MM.1S (cell line): ENCODE results near the gene HIGD2A.

Experiments
- DNase-seq: peaks from one replicate; pipeline ENCODE4 v3.0.0-alpha.2; 2015
- H2AFZ ChIP-seq: fragments of 300-600 bp; sonication (generic); 2 replicates; pipeline ENCODE4 v1.6.0; 2016; ENCODE audit warnings: antibody characterized with exemption, low read length
- H3F3A ChIP-seq: fragments of 300-600 bp; sonication (generic); 2 replicates; pipeline ENCODE4 v1.6.1; 2016; ENCODE audit warnings: mild to moderate bottlenecking, antibody characterized with exemption, low read length, moderate library complexity, mixed read lengths; ENCODE audit not compliant: insufficient read depth
- H3K27ac ChIP-seq: fragments of 300-600 bp; sonication (generic); 2 replicates; pipeline ENCODE4 v1.5.1; 2016; ENCODE audit warnings: mild to moderate bottlenecking, low read length
- H3K27me3 ChIP-seq: fragments of 300-600 bp; sonication (generic); replicated peaks from 2 replicates; pipeline ENCODE4 v1.6.0; 2016; ENCODE audit warnings: low read length; ENCODE audit not compliant: insufficient read depth
- H3K36me3 ChIP-seq: fragments of 300-600 bp; sonication (generic); replicated peaks from 2 replicates; pipeline ENCODE4 v1.6.1; 2016; ENCODE audit warnings: mild to moderate bottlenecking, low read length, mixed read lengths; ENCODE audit not compliant: insufficient read depth
- H3K4me1 ChIP-seq: fragments of 300-600 bp; sonication (generic); 2 replicates; pipeline ENCODE4 v1.6.1; 2016; ENCODE audit warnings: low read length, mixed read lengths
- H3K4me2 ChIP-seq: fragments of 300-600 bp; sonication (generic); 2 replicates; pipeline ENCODE4 v1.6.0; 2016; ENCODE audit warnings: low read depth, low read length
- H3K4me3 ChIP-seq: fragments of 300-600 bp; sonication (generic); 2 replicates; pipeline ENCODE4 v1.5.1; 2016; ENCODE audit warnings: low read length, mixed read lengths
- H3K79me2 ChIP-seq: fragments of 300-600 bp; sonication (generic); 2 replicates; pipeline ENCODE4 v1.6.1; 2016; ENCODE audit warnings: mixed run types, low read length, mixed read lengths
- H3K9ac ChIP-seq: fragments of 300-600 bp; sonication (generic); 2 replicates; pipeline ENCODE4 v1.6.1; 2016; ENCODE audit warnings: low read length, mixed read lengths
- H3K9me2 ChIP-seq: fragments of 300-600 bp; sonication (generic); replicated peaks from 2 replicates; pipeline ENCODE4 v1.6.1; 2016; ENCODE audit warnings: mild to moderate bottlenecking, low read length, mixed read lengths; ENCODE audit not compliant: insufficient read depth
- H3K9me3 ChIP-seq: fragments of 300-600 bp; sonication (generic); replicated peaks from 2 replicates; pipeline ENCODE4 v1.6.1; 2016; ENCODE audit warnings: mild to moderate bottlenecking, low read length, mixed read lengths; ENCODE audit not compliant: insufficient read depth
- H4K20me1 ChIP-seq: fragments of 300-600 bp; sonication (generic); 2 replicates; pipeline ENCODE4 v1.6.1; 2016; ENCODE audit warnings: mild to moderate bottlenecking, low read length, moderate library complexity, mixed read lengths; ENCODE audit not compliant: insufficient read depth
- CTCF ChIP-seq: fragments of 300-600 bp; sonication (generic); IDR thresholded peaks from 2 replicates; pipeline ENCODE4 v1.5.1; 2016; ENCODE audit warnings: antibody characterized with exemption, low read length, mixed read lengths
- EZH2 ChIP-seq: fragments of 300-600 bp; sonication (generic); optimal IDR thresholded peaks from 2 replicates; pipeline ENCODE3; 2017; ENCODE audit warnings: low read depth, mild to moderate bottlenecking, antibody characterized with exemption, low read length, mixed read lengths
- EZH2phosphoT487 ChIP-seq: fragments of 300-600 bp; sonication (generic); IDR thresholded peaks from 2 replicates; pipeline ENCODE4 v1.6.1; 2018; ENCODE audit warnings: antibody characterized with exemption, low read length

The HIGD2A gene

GRCh38 chr5:176432707-176433106, 44.2 kb downstream of the HIGD2A start:
- Histone ChIP-seq H3K27ac (no peak overlapping the region), H3K27me3 (peaks cover 19% of the 10 kb centered on the region; the same call in 1 of the 2 replicates), H3F3A (peaks cover 7% of the 10 kb centered on the region), H3K4me1 (peaks cover 10% of the 10 kb centered on the region), H4K20me1 (no peaks in the 10 kb centered on the region), H3K79me2 (no peaks in the 10 kb centered on the region), H3K36me3 (no peaks in the 10 kb centered on the region), H3K4me3 (no peak overlapping the region), H3K4me2 (no peak overlapping the region), H3K9me3 (no peaks in the 10 kb centered on the region), H2AFZ (no peak overlapping the region), H3K9me2 (no peaks in the 10 kb centered on the region), H3K9ac (no peak overlapping the region)
- DNase-seq: no peak
- TF ChIP-seq EZH2phosphoT487 (no peak), EZH2 (no peak), CTCF (no peak)

- no peaks in the 10 kb centered on the region for H4K20me1 ChIP-seq
- H3K9me2 ChIP-seq: no peaks in the 10 kb centered on the region
- peaks cover 10% of the 10 kb centered on the region; the same call in 1 of the 2 replicates for H3K27me3 ChIP-seq
- peaks cover 7% of the 10 kb centered on the region for H3F3A ChIP-seq
- H2AFZ ChIP-seq: 0 out of 2 replicates have a peak overlapping the region, but pooled peaks have one; percentile 3
- H3K36me3 ChIP-seq: no peaks in the 10 kb centered on the region
- no peaks in the 10 kb centered on the region for H3K79me2 ChIP-seq
- peak; percentile 68 for DNase-seq
- TF ChIP-seq EZH2phosphoT487 (no peak), EZH2 (no peak), CTCF (no peak)
- H3K4me2 ChIP-seq: peak overlapping the region; percentile 71
- H3K27ac ChIP-seq: peak overlapping the region; percentile 78; the same call in 1 of the 2 replicates
- H3K4me1 ChIP-seq: peaks cover 10% of the 10 kb centered on the region
- H3K9ac ChIP-seq: peak overlapping the region; percentile 36; the same call in 1 of the 2 replicates
- H3K4me3 ChIP-seq: peak overlapping the region; percentile 40
- no peaks in the 10 kb centered on the region for H3K9me3 ChIP-seq
These were observed 48.1 kb downstream of the HIGD2A start for GRCh38 chr5:176436656-176437055.

- H3K4me3 ChIP-seq: no peak overlapping the region
- no peaks in the 10 kb centered on the region for H4K20me1 ChIP-seq
- DNase-seq: no peak
- no peak overlapping the region for H3K9ac ChIP-seq
- H3K27ac ChIP-seq: no peak overlapping the region
- TF ChIP-seq CTCF (no peak), EZH2 (no peak), EZH2phosphoT487 (no peak)
- H3K9me3 ChIP-seq: no peaks in the 10 kb centered on the region
- peaks cover 6% of the 10 kb centered on the region; the same call in 1 of the 2 replicates for H3K27me3 ChIP-seq
- H3F3A ChIP-seq: peaks cover 7% of the 10 kb centered on the region
- H3K9me2 ChIP-seq: no peaks in the 10 kb centered on the region
- peaks cover 10% of the 10 kb centered on the region for H3K4me1 ChIP-seq
- H3K4me2 ChIP-seq: no peak overlapping the region
- H3K36me3 ChIP-seq: no peaks in the 10 kb centered on the region
- no peaks in the 10 kb centered on the region for H3K79me2 ChIP-seq
- H2AFZ ChIP-seq: no peak overlapping the region
These were observed 50.6 kb downstream of the HIGD2A start for GRCh38 chr5:176438959-176439757.
